Measurements from ENCODE around the gene IFT43.

GRCh38 chr14:76096257-76096656 lies 110.7 kb downstream of the IFT43 start:
- TF ChIP-seq CTCF (conservative IDR thresholded peaks at IDR 0.05) (no peak), ZFX (IDR thresholded peaks at IDR 0.05) (no peak)
